ENCODE results near the gene CYP4A22. TPM values are rescaled to one million over a fixed set of nuclear protein-coding genes. Genes with fewer than 3 reads are reported as not detected.
A peak's percentile ranks its signal among the peaks of the same experiment; 100 is the strongest.

CYP4A22 gene
- total RNA-seq, 1 donor from 2014 or later = not detected

GRCh38 chr1:47180603-47181094 is 43.4 kb downstream of the CYP4A22 start:
- TF ChIP-seq CTCF (conservative IDR thresholded peaks at IDR 0.05; ENCODE audit: low read depth, low read length) = no peak
- peak overlapping the region; percentile 57 for H3K4me3 ChIP-seq (ENCODE audit: low read depth, low read length)
- no peak for DNase-seq (ENCODE audit: low read depth)

GRCh38 chr1:47181095-47181954 is 44.1 kb downstream of the CYP4A22 start:
- TF ChIP-seq CTCF (conservative IDR thresholded peaks at IDR 0.05; ENCODE audit: low read depth, low read length) = no peak
- no peak for DNase-seq (ENCODE audit: low read depth)
- H3K4me3 ChIP-seq (ENCODE audit: low read depth, low read length) = peak overlapping the region; percentile 57

- no peak overlapping the region for H3K4me3 ChIP-seq (ENCODE audit: low read depth, low read length)
- no peak for TF ChIP-seq CTCF (conservative IDR thresholded peaks at IDR 0.05; ENCODE audit: low read depth, low read length)
- peak; percentile 96 for DNase-seq (ENCODE audit: low read depth)
Measured at GRCh38 chr1:47181955-47182675, 44.9 kb downstream of the CYP4A22 start.

- TF ChIP-seq CTCF (conservative IDR thresholded peaks at IDR 0.05; ENCODE audit: low read depth, low read length) = no peak
- no peak overlapping the region for H3K4me3 ChIP-seq (ENCODE audit: low read depth, low read length)
- DNase-seq (ENCODE audit: low read depth) = no peak
Measured at GRCh38 chr1:47182676-47183235, 45.5 kb downstream of the CYP4A22 start.

GRCh38 chr1:47183308-47184089 is 46.3 kb downstream of the CYP4A22 start:
- DNase-seq (ENCODE audit: low read depth) = no peak
- no peak overlapping the region for H3K4me3 ChIP-seq (ENCODE audit: low read depth, low read length)
- TF ChIP-seq CTCF (conservative IDR thresholded peaks at IDR 0.05; ENCODE audit: low read depth, low read length) = no peak

- no peak for TF ChIP-seq CTCF (conservative IDR thresholded peaks at IDR 0.05; ENCODE audit: low read depth, low read length)
- DNase-seq (ENCODE audit: low read depth) = peak; percentile 88
- peak overlapping the region; percentile 36 for H3K4me3 ChIP-seq (ENCODE audit: low read depth, low read length)
Measured at GRCh38 chr1:47184090-47184821, 47.0 kb downstream of the CYP4A22 start.

All from epithelial cell of proximal tubule (primary cell).